Measurements from ENCODE around the gene HIF3A. TPM values are rescaled to one million over a fixed set of nuclear protein-coding genes. Genes with fewer than 3 reads are reported as not detected.

HIF3A gene
- total RNA-seq, 1 experiment from 2014 or later: 0.98 TPM

GRCh38 chr19:46376241-46377153 lies 79.7 kb downstream of the HIF3A start:
- ChIA-PET RAD21 (ENCODE audit: low non-redundant PET in 1 of 2, low total read pairs in 2 of 2, uncharacterized antibody in 2 of 2, unreplicated experiment in 2 of 2) (no interaction called here), CTCF (no interaction called here), POLR2A (no interaction called here)
- Histone ChIP-seq H3K4me2 (ENCODE audit: low read length) (no peak overlapping the region), H2AFZ (ENCODE audit: low read depth, low read length, poor library complexity, severe bottlenecking) (no peak overlapping the region), H3K9me3 (ENCODE audit: control insufficient read depth in 1 of 2, insufficient read depth in 1 of 2, low read depth in 1 of 2, low read length in 2 of 2) (no peaks in the 10 kb centered on the region), H3K4me1 (ENCODE audit: control insufficient read depth in 1 of 2, insufficient read depth in 2 of 2, low read length in 2 of 2) (peaks cover 24 to 29% of the 10 kb centered on the region in 2 experiments; a peak in 3 of 4 replicates), H3K27ac (ENCODE audit: low read depth, low read length) (no peak overlapping the region), H4K20me1 (ENCODE audit: insufficient read depth) (0 out of 2 replicates have a peak, but pooled peaks cover 7% of the 10 kb centered on the region), H3K27me3 (ENCODE audit: insufficient read depth, low read length) (no peaks in the 10 kb centered on the region), H3K79me2 (ENCODE audit: insufficient read depth, low read length) (peaks cover 71% of the 10 kb centered on the region), H3K4me3 (replicated peaks in 1 of 2; ENCODE audit: low read depth in 1 of 2, low read length in 2 of 2) (no peak overlapping the region), H3K9me2 (ENCODE audit: insufficient read depth) (no peaks in the 10 kb centered on the region), H3K9ac (ENCODE audit: low read length) (no peak overlapping the region), H3K36me3 (ENCODE audit: control insufficient read depth in 1 of 2, insufficient read depth in 2 of 2, low read length in 2 of 2) (peaks cover 24 to 48% of the 10 kb centered on the region in 2 experiments)
- ATAC-seq (no peak), DNase-seq (ENCODE audit: low read depth, low spot score) (no peak)
- intact Hi-C loops (cut with micrococcal nuclease): no loop called here
- no TSS peak for BruUV-seq (replicated peaks)
- TF ChIP-seq TCF7L2 (IDR thresholded peaks at IDR 0.05; ENCODE audit: borderline replicate concordance, extremely low read depth, insufficient read depth, insufficient read length) (no peak), FOSL1 (IDR thresholded peaks at IDR 0.05; ENCODE audit: low read depth) (no peak), MAX (IDR thresholded peaks at IDR 0.05) (no peak), POLR2AphosphoS5 (IDR thresholded peaks at IDR 0.05; ENCODE audit: low read depth, low read length) (no peak), JUND (IDR thresholded peaks at IDR 0.05) (no peak), ZFX (IDR thresholded peaks at IDR 0.05) (no peak), CEBPB (IDR thresholded peaks at IDR 0.05; ENCODE audit: low read depth) (no peak), ZNF274 (IDR thresholded peaks at IDR 0.05; ENCODE audit: low read depth, low read length) (no peak), ZBTB33 (IDR thresholded peaks at IDR 0.05; ENCODE audit: extremely low read depth, insufficient replicate concordance, low read length) (no peak), RAD21 (IDR thresholded peaks at IDR 0.05; ENCODE audit: low read depth) (no peak), EZH2 (IDR thresholded peaks at IDR 0.05) (no peak), CTCF (IDR thresholded peaks at IDR 0.05 in 2 of 3, conservative IDR thresholded peaks at IDR 0.05 in 1 of 3; ENCODE audit: borderline replicate concordance in 1 of 3, insufficient read depth in 1 of 3, low read depth in 2 of 3, low read length in 2 of 3) (no peak), CBX3 (IDR thresholded peaks at IDR 0.05; ENCODE audit: low read depth) (no peak), SIN3A (IDR thresholded peaks at IDR 0.05; ENCODE audit: low read depth) (no peak)
- TF ChIP-seq, protein P1, sequence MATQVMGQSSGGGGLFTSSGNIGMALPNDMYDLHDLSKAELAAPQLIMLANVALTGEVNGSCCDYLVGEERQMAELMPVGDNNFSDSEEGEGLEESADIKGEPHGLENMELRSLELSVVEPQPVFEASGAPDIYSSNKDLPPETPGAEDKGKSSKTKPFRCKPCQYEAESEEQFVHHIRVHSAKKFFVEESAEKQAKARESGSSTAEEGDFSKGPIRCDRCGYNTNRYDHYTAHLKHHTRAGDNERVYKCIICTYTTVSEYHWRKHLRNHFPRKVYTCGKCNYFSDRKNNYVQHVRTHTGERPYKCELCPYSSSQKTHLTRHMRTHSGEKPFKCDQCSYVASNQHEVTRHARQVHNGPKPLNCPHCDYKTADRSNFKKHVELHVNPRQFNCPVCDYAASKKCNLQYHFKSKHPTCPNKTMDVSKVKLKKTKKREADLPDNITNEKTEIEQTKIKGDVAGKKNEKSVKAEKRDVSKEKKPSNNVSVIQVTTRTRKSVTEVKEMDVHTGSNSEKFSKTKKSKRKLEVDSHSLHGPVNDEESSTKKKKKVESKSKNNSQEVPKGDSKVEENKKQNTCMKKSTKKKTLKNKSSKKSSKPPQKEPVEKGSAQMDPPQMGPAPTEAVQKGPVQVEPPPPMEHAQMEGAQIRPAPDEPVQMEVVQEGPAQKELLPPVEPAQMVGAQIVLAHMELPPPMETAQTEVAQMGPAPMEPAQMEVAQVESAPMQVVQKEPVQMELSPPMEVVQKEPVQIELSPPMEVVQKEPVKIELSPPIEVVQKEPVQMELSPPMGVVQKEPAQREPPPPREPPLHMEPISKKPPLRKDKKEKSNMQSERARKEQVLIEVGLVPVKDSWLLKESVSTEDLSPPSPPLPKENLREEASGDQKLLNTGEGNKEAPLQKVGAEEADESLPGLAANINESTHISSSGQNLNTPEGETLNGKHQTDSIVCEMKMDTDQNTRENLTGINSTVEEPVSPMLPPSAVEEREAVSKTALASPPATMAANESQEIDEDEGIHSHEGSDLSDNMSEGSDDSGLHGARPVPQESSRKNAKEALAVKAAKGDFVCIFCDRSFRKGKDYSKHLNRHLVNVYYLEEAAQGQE (IDR thresholded peaks at IDR 0.05; ENCODE audit: low read depth): no peak

Data from HCT116 (cell line).